ENCODE measurements around the gene PCDHA10. TPM values are rescaled to one million over a fixed set of nuclear protein-coding genes. Genes with fewer than 3 reads are reported as not detected.

The PCDHA10 gene
- total RNA-seq, 1 experiment from 2014 or later, result 10.7 TPM

GRCh38 chr5:140821375-140822280, 34.1 kb upstream of the PCDHA10 start, which contains the start of gene PCDHA5:
Gene PCDHA5, plus strand, starts transcription at chr5:140821613.
- H3K18ac ChIP-seq (ENCODE audit: insufficient read length, low read depth, low read length), result no peak within 1 kb of the TSS
- H3K4me3 Mint-ChIP-seq, result no peak within 1 kb of the TSS
- H3K79me2 ChIP-seq (ENCODE audit: insufficient read depth, low read length), result no peaks in the 10 kb centered on the region
- H3K23ac ChIP-seq (ENCODE audit: insufficient read length, low read depth, low read length), result no peak within 1 kb of the TSS
- no peaks in the 10 kb centered on the region for H3K27me3 ChIP-seq (ENCODE audit: insufficient read depth, low read length)
- H2BK15ac ChIP-seq (ENCODE audit: low read depth, low read length), result no peak within 1 kb of the TSS
- H2BK20ac ChIP-seq (ENCODE audit: low read depth, low read length, poor library complexity, severe bottlenecking), result no peak within 1 kb of the TSS
- no peak within 1 kb of the TSS for H2AK5ac ChIP-seq (ENCODE audit: insufficient read length, low read length)
- no peaks in the 10 kb centered on the region for H3K9me3 ChIP-seq (ENCODE audit: control insufficient read depth, low read depth, low read length)
- H3K23me2 ChIP-seq (ENCODE audit: insufficient read length, low read depth, low read length, poor library complexity, severe bottlenecking), result peaks cover 3% of the 10 kb centered on the region
- H3K27ac ChIP-seq (ENCODE audit: insufficient read length, low read depth, low read length), result no peak within 1 kb of the TSS
- TF ChIP-seq, protein P1, sequence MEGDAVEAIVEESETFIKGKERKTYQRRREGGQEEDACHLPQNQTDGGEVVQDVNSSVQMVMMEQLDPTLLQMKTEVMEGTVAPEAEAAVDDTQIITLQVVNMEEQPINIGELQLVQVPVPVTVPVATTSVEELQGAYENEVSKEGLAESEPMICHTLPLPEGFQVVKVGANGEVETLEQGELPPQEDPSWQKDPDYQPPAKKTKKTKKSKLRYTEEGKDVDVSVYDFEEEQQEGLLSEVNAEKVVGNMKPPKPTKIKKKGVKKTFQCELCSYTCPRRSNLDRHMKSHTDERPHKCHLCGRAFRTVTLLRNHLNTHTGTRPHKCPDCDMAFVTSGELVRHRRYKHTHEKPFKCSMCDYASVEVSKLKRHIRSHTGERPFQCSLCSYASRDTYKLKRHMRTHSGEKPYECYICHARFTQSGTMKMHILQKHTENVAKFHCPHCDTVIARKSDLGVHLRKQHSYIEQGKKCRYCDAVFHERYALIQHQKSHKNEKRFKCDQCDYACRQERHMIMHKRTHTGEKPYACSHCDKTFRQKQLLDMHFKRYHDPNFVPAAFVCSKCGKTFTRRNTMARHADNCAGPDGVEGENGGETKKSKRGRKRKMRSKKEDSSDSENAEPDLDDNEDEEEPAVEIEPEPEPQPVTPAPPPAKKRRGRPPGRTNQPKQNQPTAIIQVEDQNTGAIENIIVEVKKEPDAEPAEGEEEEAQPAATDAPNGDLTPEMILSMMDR (conservative IDR thresholded peaks at IDR 0.05), result peak; percentile 34; the same call in 1 of the 3 replicates
- no peaks in the 10 kb centered on the region for H3K27me3 Mint-ChIP-seq (ENCODE audit: low read depth)
- H4K91ac ChIP-seq (ENCODE audit: insufficient read length, low read depth, low read length), result no peak within 1 kb of the TSS
- H2BK12ac ChIP-seq (ENCODE audit: insufficient read length, low read depth, low read length), result no peak within 1 kb of the TSS
- peaks cover 9 to 18% (median 15%) of the 10 kb centered on the region in 3 experiments for H3K36me3 Mint-ChIP-seq (ENCODE audit: insufficient read depth in 1 of 3, low read depth in 3 of 3)
- H4K8ac ChIP-seq (replicated peaks; ENCODE audit: insufficient read length, low read depth, low read length), result no peak within 1 kb of the TSS
- H3K4me1 ChIP-seq (ENCODE audit: insufficient read depth, low read length), result no peaks in the 10 kb centered on the region
- H3T11ph ChIP-seq (ENCODE audit: low read length), result no peak within 1 kb of the TSS
- no peak within 1 kb of the TSS for H4K5ac ChIP-seq (ENCODE audit: insufficient read length, low read depth, low read length)
- no peak within 1 kb of the TSS for H3K14ac ChIP-seq (ENCODE audit: insufficient read depth, low read length)
- H2AFZ ChIP-seq (ENCODE audit: low read length), result no peak within 1 kb of the TSS
- H4K20me1 ChIP-seq (ENCODE audit: control insufficient read depth, insufficient read depth, insufficient read length), result no peaks in the 10 kb centered on the region
- no peak within 1 kb of the TSS for H3K9ac ChIP-seq (ENCODE audit: extremely low read depth, insufficient read length, low read length)
- no peak within 1 kb of the TSS for H3K56ac ChIP-seq (ENCODE audit: insufficient read length, low read depth, low read length)
- no peak within 1 kb of the TSS for H2BK5ac ChIP-seq (ENCODE audit: insufficient read length, low read length)
- no peak within 1 kb of the TSS for H2BK120ac ChIP-seq (ENCODE audit: low read depth, low read length, poor library complexity, severe bottlenecking)
- 100% methylated on average over 1 of the region's 39 CpGs for WGBS (ENCODE audit: extremely low coverage, insufficient read length, low lambda C conversion rate)
- H3K79me1 ChIP-seq (ENCODE audit: insufficient read depth, low read depth, low read length, poor library complexity, severe bottlenecking), result no peaks in the 10 kb centered on the region
- no peak within 1 kb of the TSS for H3K27ac Mint-ChIP-seq
- no peak within 1 kb of the TSS for H3K4me2 ChIP-seq (ENCODE audit: insufficient read depth, insufficient read length, low read length)
- no peak within 1 kb of the TSS for H3K4ac ChIP-seq (ENCODE audit: low read depth, low read length)
- no peaks in the 10 kb centered on the region for H3K4me1 Mint-ChIP-seq
- peaks cover 0 to 16% of the 10 kb centered on the region in 2 experiments; a peak in 2 of 5 replicates for H3K9me3 Mint-ChIP-seq
- DNase-seq, result no peak
